HG03439 (cell line): ENCODE measurements around the gene TFIP11.

Experiments used
- ATAC-seq: cut with Tn5 transposase; IDR thresholded peaks from one replicate; pipeline ENCODE4 v1.9.1; 2021; ENCODE audit warnings: mild to moderate bottlenecking, moderate library complexity; ENCODE audit not compliant: unreplicated experiment

TFIP11 gene

DNA sequence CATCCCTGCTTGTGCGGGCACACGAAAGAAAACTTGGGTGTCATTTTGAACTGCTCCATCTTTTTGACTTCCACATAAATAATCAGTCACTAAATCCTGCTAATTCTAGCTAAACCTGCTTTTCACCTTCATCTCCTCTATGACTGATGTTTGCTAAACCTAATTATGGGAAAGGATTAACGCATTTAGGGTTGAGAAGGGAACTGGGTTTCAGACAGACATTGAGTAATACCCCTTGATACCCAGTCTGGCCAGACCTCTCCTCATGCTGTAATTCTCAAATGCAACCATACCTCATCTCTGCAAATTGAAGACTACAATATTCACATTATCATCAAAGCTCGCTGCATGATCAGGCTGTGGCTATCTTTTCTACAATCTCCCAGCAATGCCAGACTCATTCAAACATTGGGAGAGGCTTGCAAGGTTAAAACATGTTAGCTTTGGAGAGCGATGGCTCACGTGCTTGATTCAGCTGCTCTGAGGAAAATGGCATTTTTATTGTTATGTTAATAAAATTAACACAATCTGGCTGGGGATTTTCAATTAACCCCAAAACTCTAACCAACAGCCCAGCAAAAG lies 31.1 kb downstream of the TFIP11 start:
- no peak for ATAC-seq

DNA sequence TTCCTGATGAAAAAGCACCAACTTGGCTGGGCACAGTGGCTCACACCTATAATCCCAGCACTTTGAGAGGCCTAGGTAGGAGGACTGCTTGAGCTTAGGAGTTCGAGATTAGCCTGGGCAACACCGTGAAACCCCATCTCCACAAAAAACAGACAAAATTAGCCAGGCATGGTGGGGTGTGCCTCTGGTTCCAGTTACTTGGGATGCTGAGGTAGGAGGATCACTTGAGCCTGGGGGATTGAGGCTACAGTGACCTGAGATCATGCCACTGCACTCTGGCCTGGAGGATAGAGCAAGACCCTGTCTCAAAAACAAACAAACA lies 31.7 kb downstream of the TFIP11 start:
- ATAC-seq = no peak

DNA sequence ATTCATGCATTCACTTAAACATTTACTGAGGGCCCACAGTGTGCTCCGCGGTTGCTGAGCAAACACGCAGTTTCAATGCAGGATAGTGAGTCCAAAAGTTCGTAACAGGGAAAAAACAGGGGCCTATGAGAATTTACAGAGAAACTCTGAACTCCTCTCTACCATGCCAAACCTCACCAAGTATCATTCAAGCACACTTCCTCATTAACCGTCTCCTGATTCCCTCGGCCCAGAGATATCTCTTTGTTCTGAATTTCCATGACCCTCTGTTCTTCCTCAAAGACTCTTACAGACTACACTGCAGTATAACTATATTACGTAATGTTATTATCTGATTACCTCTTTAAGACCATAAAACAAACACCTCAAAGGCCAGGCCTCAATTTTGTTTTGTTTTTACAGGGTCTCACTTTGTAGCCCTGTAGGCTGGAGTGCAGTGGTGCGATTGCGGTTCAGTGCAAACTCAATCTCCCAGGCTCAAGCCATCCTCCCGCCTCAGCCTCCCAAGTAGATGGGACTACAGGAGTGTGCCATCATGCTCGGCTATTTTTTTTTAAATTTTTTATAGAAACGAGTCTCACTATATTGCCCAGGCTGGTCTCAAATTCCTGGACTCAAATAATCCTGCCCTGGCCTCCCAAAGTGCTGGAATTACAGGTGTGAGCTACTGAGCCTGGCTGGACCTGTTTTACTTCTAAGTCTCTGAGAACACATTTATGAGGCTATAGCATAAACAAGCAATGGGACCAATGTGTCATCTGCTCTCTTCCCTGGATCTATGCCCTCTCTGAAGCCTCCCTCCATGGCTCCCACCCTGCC lies 32.3 kb downstream of the TFIP11 start:
- no peak for ATAC-seq

DNA sequence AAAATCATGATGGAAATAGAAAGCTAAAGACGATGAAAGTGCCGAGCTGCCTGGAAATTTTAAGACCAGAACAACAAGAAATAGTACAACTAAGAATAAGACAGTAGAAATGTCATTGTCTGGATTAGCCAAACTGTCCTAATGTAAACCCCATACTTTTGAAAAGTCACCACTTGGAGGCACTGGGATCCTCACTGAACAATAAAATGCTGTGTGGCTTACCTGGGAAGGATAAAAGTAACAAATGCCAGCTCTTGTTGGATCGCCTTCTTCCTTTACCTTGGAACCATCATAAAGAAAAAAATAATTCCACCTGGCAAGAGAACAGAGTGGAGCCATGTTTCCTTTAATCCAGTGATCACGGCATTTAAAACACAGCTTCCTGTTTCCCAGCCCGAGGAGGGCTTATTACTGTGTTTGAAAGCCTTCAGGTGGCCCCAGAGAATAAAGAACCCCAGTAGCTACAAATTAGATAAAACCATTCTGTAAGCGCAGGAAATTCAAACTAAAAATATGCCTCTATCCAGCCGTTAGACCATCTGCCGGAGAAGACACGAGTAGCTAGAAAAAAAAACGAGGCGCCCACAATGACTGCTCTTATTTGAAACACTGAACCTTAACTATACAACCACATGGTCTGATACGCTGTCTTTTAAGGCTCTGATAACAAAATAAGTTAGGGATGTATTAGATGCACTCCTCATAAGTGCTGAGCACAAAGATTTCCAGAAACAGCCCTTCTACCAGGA lies 33.1 kb downstream of the TFIP11 start:
- ATAC-seq = no peak

DNA sequence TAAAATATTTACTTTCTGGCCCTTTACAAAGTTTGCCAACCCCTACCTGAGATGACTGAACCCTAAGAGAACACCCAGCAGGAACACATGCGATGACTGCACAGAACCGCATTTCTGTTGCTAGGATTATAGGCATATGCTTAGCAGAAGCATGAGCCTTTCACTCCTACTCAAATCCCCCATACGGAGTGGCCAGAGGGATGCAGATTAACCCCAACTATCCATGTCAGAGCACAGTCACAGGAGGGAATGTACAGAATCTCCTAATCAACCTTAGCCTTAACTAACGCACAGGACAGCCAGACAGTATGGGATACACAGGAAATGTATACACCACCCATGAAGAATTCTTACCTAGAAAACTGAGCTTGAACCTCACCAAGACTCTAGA lies 34.9 kb downstream of the TFIP11 start:
- no peak for ATAC-seq

DNA sequence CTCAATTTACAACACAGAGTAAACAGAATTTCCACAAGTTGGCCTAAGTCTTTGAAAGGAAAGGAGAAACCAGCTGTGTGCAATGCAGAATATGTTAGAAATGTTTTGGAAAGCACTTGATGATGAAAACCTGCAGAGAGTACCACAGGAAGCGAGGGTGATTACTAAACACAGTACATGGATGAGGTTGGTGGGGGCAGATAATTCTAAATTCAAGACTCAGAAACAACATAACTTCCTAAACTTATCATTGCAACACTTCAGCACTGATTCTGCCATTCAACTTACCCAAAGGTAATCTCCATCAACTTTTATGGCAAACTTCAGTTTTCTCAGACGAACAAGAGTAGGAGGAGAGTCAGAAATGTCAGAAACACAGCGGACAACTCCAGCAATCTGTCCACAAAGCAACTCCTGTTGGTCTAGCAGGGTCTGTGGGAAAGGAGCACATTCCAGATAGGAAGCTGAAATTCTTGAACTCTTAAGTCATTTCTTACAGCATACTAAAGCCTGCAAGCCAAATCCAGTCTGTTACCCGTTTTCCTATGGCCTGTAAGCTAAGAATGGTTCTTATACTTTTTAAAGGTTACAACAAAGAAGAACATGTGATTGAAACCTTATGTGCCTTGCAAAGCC lies 35.5 kb downstream of the TFIP11 start:
- no peak for ATAC-seq

DNA sequence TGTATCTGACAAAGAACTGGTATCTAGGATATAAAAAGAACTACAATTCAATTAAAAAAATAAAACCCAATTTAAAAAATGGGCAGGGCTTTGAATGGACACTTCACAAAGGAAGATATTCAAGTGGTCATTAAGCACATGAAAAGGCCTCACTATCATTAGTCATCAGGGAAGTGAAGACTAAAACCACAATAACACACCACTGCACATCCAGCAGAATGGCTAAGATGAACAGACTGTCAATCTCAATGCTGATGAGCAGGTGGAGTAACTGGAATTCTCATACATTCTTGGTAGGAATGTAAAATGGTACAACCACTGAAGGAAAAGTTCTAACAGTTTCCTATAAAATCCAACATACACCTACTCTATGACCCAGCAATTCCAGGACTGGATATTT lies 37.6 kb downstream of the TFIP11 start:
- ATAC-seq = no peak

DNA sequence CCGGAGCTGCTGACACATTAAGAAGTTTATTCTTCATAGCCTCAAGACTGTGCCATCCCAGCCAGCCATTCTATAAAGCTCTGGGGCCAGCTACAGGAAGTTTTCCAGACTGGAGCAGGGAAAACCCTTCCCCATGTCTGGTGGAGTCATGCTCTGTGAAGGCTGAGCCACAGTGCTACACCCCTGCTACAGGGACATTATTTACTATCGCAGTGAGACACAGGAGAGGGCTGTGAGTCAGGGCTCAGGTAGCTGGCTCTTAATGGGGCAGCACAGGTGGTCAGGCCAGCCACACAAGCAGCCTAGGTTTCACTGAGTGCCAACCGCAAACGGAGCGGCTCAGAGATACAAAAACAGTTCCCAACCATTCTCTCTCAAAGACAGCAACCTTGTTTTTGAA lies 40.8 kb downstream of the TFIP11 start:
- ATAC-seq = no peak

DNA sequence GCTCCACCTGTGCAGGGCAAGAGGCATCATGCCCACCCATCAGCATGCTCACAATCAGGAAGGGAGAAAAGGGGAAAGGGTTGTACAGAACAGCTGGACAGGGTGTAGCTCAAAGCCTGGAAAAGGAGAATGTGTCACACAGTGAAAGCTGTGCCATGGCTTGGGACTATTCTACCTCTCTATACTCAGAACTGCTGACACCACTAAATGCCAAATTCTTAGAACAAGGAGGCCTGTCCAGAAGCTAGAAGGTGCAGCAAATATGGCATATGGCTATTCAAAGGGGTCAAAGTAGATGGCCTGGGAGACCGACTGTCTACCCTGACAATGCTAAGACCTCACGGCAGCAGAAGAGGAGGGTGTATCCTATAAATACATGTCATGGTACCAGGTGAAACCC lies 41.5 kb downstream of the TFIP11 start:
- ATAC-seq = no peak

DNA sequence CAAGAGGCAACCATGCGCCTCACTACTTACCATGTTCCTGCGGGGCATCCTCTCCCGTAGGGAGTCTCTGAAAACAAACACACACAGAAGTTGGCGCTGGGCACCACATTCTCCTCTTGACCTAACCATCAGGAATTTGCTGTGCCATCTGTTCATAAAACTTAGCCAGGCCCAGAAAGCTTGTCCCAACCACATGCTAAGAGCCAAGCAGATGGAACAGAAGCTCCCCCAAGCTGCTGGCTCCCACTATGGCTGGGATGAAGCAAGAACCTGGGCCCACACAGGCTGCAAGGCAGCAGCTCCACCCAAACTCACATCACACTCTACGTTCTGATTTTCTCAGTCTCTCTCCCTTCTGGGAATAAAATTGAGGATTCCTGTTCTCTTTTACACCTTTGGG lies 46.1 kb downstream of the TFIP11 start:
- no peak for ATAC-seq

DNA sequence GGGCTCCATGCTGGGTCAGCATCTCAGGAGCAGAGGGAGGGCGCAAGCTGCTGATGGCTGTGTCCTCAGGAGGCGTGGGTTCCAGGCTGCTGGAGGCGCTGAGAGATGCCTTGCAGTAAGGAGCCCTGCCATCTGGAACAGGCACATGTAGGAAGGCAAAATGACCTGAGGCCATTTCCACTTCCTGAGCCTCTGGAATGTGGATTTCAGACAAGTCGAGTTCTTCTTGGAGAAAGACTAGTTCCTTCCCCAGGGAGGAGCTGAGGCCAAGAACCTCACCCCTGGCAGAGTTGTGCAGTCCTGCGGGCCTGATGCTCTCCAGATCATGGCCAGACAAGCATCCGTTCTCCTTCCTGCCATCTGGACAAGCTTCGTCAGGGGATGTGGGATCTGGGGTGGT lies 48.0 kb downstream of the TFIP11 start:
- ATAC-seq = no peak

DNA sequence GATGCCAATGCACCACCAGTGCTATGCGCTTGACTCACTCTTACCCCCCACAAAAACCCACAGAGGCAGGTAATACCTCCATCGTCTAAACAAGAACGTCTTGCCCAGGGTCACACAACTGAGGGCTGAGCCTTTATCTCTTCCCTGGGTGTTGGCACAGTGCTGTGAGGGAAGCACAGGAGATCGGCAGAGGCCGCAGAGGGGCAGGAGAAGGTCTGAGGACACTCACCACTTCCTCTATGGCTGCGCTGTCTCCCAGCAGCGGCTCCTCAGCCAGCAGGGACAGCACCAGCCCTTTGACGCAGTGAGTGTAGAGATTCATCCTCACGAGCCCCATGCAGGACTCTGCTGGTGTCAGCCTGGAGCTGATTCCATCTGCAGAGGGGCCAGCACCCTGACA lies 48.6 kb downstream of the TFIP11 start:
- no peak for ATAC-seq

DNA sequence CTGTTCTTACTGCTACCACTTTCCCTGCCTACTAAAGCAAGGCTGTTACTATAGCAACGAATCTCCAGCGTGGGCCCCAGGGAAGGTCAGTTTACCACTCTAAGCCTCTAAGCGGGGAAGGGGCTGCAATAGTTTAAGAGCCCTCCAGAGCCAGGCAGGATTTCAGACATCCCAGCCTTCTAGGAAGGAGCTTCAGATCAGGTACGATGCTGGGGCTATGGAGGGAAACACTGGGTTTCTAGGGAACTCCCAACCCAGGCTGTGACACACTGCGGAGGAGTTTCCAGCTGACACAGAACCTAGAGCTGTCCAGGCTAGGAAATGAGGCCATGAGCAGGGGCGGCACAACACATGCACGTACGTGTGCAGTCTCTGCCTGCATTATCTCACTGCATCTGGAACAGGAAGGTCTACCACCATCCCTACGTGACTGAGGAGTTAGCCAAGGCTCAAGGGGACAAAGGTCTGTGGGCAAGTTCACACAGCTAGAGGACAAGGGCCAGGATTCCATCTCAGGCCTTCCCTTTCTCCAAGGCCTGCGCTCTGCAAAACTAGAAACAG lies 49.1 kb downstream of the TFIP11 start:
- no peak for ATAC-seq

DNA sequence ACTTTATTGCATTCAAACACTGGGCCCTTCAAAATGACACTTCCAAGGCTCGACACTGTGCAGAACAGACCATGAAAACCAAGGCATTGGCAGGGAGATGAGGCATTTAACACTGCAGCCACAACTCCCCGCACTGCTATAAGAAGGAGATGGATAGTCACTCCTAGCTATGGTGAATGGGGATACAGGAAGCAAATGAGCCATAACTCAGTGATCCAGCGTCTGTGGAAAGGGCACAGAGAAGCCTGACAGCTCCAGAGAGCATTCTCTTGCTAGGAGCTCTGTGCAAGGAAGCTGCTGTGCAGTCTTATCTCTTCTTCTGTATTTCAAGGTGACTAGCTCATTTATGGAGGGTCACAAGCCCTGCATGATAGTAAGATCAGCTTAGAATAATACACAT lies 49.6 kb downstream of the TFIP11 start:
- ATAC-seq = no peak

DNA sequence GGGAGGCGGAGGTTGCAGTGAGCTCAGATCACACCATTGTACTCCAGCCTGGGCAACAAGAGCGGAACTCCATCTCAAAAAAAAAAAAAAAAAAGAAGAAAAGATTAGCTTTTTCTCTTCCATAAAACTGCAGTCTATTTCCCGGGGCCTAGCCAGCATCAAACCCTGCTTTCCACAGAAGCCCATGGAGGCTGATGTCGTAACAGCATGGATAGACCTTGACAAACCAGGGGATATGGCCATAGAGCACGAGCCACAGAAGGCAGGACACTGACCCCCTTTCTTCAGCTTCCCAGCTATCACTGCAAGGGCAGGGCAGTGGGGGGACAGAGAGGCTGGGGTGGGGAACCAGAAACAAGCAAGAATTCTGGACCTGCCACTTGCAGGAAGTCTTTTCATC lies 50.2 kb downstream of the TFIP11 start:
- ATAC-seq = no peak

DNA sequence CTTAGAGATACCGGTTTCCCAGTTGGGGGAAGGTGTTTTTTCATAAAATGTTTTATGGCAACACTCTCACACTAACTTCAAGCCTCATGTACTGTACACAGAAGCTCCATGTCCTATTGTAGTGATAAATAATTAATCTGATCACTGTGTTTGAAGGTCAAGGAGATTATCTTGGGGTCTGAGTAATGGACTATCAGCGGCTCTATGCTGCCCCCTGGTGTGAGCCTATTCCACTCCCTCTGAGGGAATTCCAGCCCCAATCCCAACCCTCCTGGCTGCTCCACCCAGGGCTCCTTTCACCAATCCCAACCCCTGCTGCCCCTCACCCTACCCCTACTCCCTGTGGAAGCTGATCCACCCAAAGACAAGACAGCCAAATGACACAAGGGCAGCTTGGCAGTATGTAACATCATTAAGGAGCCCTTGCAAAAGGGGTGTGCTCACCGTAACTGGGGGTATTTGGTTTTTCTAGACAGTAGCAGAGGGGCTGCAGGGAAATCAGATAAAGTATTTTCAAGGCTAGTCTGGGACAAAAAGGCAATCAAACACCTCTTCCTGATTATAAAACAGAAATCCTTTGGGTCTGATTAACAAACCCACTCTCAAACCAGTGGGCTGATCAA lies 51.0 kb downstream of the TFIP11 start:
- no peak for ATAC-seq

DNA sequence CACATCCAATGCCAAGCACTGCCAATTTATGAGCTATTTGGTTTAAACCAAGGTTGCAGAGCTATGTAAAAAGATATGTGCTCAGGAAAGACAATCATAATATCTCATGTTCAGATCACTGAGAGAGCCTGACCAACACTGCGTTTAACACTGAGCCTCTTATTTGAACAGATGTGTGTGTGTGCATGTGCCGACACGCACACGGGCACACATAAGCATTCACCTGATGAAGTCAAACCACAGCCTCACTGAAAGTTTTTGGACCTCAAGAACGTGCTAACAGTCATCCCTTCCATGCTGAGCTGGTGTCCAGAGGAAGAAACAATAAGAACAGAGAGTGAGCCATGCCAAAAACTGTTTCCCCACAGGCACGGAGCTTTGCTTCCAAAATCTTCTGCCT lies 52.1 kb downstream of the TFIP11 start:
- no peak for ATAC-seq

DNA sequence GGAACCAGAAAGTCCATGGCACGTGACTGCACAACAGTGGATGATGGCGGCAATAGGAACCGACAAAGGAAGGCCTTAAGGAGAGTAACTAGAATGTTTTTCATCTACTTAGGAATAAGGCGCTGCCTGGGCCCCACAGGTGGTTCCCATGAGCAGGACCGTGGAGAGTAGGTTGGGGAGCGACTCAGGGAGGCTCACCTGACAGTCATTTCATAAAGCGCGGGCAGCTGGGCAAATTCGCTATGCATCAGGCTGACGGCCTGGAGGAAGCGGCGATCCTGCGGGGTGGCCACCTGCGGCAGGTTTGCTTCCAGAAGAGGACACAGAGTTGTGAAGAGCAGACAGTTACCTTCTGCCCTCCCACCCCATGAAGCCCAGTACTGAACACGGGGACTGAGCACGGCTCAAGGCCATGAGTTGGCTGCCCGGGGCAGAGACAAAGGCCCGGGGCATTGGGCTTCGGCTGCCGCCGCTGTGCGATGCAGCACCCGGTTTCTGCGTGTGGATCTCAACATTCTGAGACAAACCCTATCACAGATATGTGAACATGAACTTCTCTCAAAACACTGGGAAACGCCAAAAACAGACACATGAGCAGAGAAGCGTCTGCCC lies 54.5 kb downstream of the TFIP11 start:
- ATAC-seq = no peak

DNA sequence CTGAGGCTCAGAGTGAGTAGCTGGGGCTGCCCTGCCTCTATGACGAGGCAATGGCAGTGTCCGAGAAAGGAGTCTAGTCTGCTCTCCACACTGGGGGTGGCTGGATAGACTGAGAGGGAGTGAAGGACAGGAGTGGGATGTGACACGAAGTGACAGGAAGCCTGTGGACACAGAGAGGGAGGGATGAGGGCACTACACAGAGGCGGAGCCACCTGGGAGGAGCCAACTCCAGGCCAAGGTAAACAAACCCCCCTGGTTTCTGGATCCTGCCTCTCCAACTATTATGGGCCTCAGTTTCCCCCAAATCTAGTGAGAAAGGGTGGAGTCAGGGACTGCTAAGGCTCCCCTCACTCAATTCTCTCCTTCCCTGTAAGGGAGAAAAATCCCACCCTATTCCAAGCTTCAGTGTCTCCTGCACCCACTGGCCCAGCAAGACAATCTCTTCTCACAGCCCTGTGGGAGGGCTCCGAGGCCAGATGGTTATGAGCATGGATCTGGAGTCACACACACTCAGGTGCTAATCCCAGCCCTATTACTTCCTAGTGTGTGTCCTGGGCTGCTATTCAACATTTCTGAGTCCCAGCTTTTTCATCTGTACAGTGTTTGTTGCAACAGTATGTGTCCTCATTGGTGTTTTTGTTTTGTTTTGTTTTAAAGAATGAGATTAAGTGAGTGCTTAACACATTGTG lies 58.3 kb downstream of the TFIP11 start:
- ATAC-seq = no peak

DNA sequence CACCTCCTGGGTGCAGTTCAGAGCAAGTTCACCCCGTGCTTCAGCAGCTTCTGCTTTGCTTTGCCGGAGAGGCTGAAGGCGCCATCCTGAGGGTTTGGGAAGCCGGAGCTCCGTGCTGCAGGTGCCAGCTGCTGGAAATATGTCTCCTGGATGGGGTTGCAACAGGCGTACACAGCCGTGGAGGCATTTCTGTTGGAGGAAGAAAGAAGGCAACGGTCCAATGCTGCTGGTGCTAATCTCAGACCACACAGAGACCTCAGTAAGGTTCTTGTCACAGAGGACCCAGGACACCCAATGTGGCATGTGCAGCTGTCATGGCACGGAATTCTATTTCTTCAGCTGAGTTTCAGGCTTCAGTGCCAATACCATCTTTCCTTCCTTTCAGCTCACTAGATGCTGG lies 59.1 kb downstream of the TFIP11 start:
- ATAC-seq = no peak
